Measurements from ENCODE around the gene KCNT2. TPM values are rescaled to one million over a fixed set of nuclear protein-coding genes. Genes with fewer than 3 reads are reported as not detected.

The KCNT2 gene
- total and polyA plus RNA-seq, 2 experiments from 2014 or later: 0.14 to 0.32 TPM

- TF ChIP-seq EZH2phosphoT487 (IDR thresholded peaks at IDR 0.05; ENCODE audit: insufficient read depth, low read depth): no peak
- TF ChIP-seq EZH2 (IDR thresholded peaks at IDR 0.05; ENCODE audit: insufficient read depth, poor library complexity, severe bottlenecking): no peak
- Histone ChIP-seq H3K4me1 (ENCODE audit: insufficient read depth) (no peaks in the 10 kb centered on the region), H3K4me3 (no peak overlapping the region), H3K9me2 (ENCODE audit: insufficient read depth) (no peaks in the 10 kb centered on the region), H3F3A (ENCODE audit: insufficient read depth) (no peaks in the 10 kb centered on the region), H3K79me2 (ENCODE audit: insufficient read depth) (no peaks in the 10 kb centered on the region), H3K4me2 (ENCODE audit: unreplicated experiment) (no peak overlapping the region), H3K27me3 (replicated peaks; ENCODE audit: insufficient read depth) (no peaks in the 10 kb centered on the region), H3K9me3 (ENCODE audit: low read depth) (no peaks in the 10 kb centered on the region), H3K27ac (no peak overlapping the region), H3K36me3 (ENCODE audit: low read depth) (no peaks in the 10 kb centered on the region), H3K9ac (no peak overlapping the region), H2AFZ (peak overlapping the region; percentile 37), H4K20me1 (ENCODE audit: insufficient read depth) (no peaks in the 10 kb centered on the region)
- in situ Hi-C loops (cut with MboI): no loop called here
- no peak for DNase-seq
- 2 to 6% methylated on average over 2 of the region's 2 CpGs for WGBS, 2 experiments (ENCODE audit: low coverage in 1 of 2, low lambda C conversion rate in 2 of 2, missing lambda C conversion rate in 2 of 2)
Measured at GRCh38 chr1:196438329-196438728, 169.9 kb downstream of the KCNT2 start.

GRCh38 chr1:196437671-196438070, 170.6 kb downstream of the KCNT2 start:
- TF ChIP-seq EZH2 (IDR thresholded peaks at IDR 0.05; ENCODE audit: insufficient read depth, poor library complexity, severe bottlenecking) (no peak), EZH2phosphoT487 (IDR thresholded peaks at IDR 0.05; ENCODE audit: insufficient read depth, low read depth) (no peak)
- no peak for DNase-seq
- Histone ChIP-seq H3K79me2 (ENCODE audit: insufficient read depth) (no peaks in the 10 kb centered on the region), H3F3A (ENCODE audit: insufficient read depth) (no peaks in the 10 kb centered on the region), H3K27me3 (replicated peaks; ENCODE audit: insufficient read depth) (no peaks in the 10 kb centered on the region), H4K20me1 (ENCODE audit: insufficient read depth) (no peaks in the 10 kb centered on the region), H3K9me3 (ENCODE audit: low read depth) (no peaks in the 10 kb centered on the region), H3K4me3 (no peak overlapping the region), H3K36me3 (ENCODE audit: low read depth) (no peaks in the 10 kb centered on the region), H3K9me2 (ENCODE audit: insufficient read depth) (no peaks in the 10 kb centered on the region), H3K27ac (no peak overlapping the region), H3K4me1 (ENCODE audit: insufficient read depth) (no peaks in the 10 kb centered on the region), H3K4me2 (ENCODE audit: unreplicated experiment) (no peak overlapping the region), H3K9ac (no peak overlapping the region), H2AFZ (no peak overlapping the region)
- in situ Hi-C loops (cut with MboI): no loop called here

- no peak for TF ChIP-seq EZH2 (IDR thresholded peaks at IDR 0.05; ENCODE audit: insufficient read depth, poor library complexity, severe bottlenecking)
- TF ChIP-seq EZH2phosphoT487 (IDR thresholded peaks at IDR 0.05; ENCODE audit: insufficient read depth, low read depth): no peak
- DNase-seq: no peak
- H2AFZ ChIP-seq: no peak overlapping the region
- in situ Hi-C loops (cut with MboI): no loop called here
- H3F3A ChIP-seq (ENCODE audit: insufficient read depth): no peaks in the 10 kb centered on the region
- no peaks in the 10 kb centered on the region for H4K20me1 ChIP-seq (ENCODE audit: insufficient read depth)
- H3K9me3 ChIP-seq (ENCODE audit: low read depth): no peaks in the 10 kb centered on the region
- no peaks in the 10 kb centered on the region for H3K4me1 ChIP-seq (ENCODE audit: insufficient read depth)
- H3K4me2 ChIP-seq (ENCODE audit: unreplicated experiment): no peak overlapping the region
- no peak overlapping the region for H3K4me3 ChIP-seq
- no peak overlapping the region for H3K27ac ChIP-seq
- no peaks in the 10 kb centered on the region for H3K27me3 ChIP-seq (replicated peaks; ENCODE audit: insufficient read depth)
- no peaks in the 10 kb centered on the region for H3K79me2 ChIP-seq (ENCODE audit: insufficient read depth)
- H3K9me2 ChIP-seq (ENCODE audit: insufficient read depth): no peaks in the 10 kb centered on the region
- H3K36me3 ChIP-seq (ENCODE audit: low read depth): no peaks in the 10 kb centered on the region
- no peak overlapping the region for H3K9ac ChIP-seq
Measured at GRCh38 chr1:196433000-196433399, 175.2 kb downstream of the KCNT2 start.

- no peaks in the 10 kb centered on the region for H3F3A ChIP-seq (ENCODE audit: insufficient read depth)
- no peak overlapping the region for H3K4me2 ChIP-seq (ENCODE audit: unreplicated experiment)
- DNase-seq: no peak
- H4K20me1 ChIP-seq (ENCODE audit: insufficient read depth): no peaks in the 10 kb centered on the region
- no peaks in the 10 kb centered on the region for H3K9me3 ChIP-seq (ENCODE audit: low read depth)
- H3K36me3 ChIP-seq (ENCODE audit: low read depth): no peaks in the 10 kb centered on the region
- H3K9ac ChIP-seq: no peak overlapping the region
- no peaks in the 10 kb centered on the region for H3K27me3 ChIP-seq (replicated peaks; ENCODE audit: insufficient read depth)
- H3K4me1 ChIP-seq (ENCODE audit: insufficient read depth): no peaks in the 10 kb centered on the region
- H3K27ac ChIP-seq: no peak overlapping the region
- no peaks in the 10 kb centered on the region for H3K79me2 ChIP-seq (ENCODE audit: insufficient read depth)
- TF ChIP-seq EZH2 (IDR thresholded peaks at IDR 0.05; ENCODE audit: insufficient read depth, poor library complexity, severe bottlenecking): no peak
- TF ChIP-seq EZH2phosphoT487 (IDR thresholded peaks at IDR 0.05; ENCODE audit: insufficient read depth, low read depth): no peak
- WGBS, 2 experiments (ENCODE audit: low coverage in 1 of 2, low lambda C conversion rate in 2 of 2, missing lambda C conversion rate in 2 of 2): 58 to 59% methylated on average over 5 of the region's 5 CpGs
- in situ Hi-C loops (cut with MboI): no loop called here
- H2AFZ ChIP-seq: no peak overlapping the region
- H3K9me2 ChIP-seq (ENCODE audit: insufficient read depth): 0 out of 2 replicates have a peak, but pooled peaks cover 3% of the 10 kb centered on the region
- H3K4me3 ChIP-seq: no peak overlapping the region
Measured at GRCh38 chr1:196427976-196428734, 180.1 kb downstream of the KCNT2 start.

- TF ChIP-seq EZH2phosphoT487 (IDR thresholded peaks at IDR 0.05; ENCODE audit: insufficient read depth, low read depth) (no peak), EZH2 (IDR thresholded peaks at IDR 0.05; ENCODE audit: insufficient read depth, poor library complexity, severe bottlenecking) (no peak)
- Histone ChIP-seq H3K9me2 (ENCODE audit: insufficient read depth) (0 out of 2 replicates have a peak, but pooled peaks cover 3% of the 10 kb centered on the region), H3K4me1 (ENCODE audit: insufficient read depth) (no peaks in the 10 kb centered on the region), H3K27ac (no peak overlapping the region), H3K27me3 (replicated peaks; ENCODE audit: insufficient read depth) (no peaks in the 10 kb centered on the region), H3K36me3 (ENCODE audit: low read depth) (no peaks in the 10 kb centered on the region), H4K20me1 (ENCODE audit: insufficient read depth) (no peaks in the 10 kb centered on the region), H3K4me3 (no peak overlapping the region), H3F3A (ENCODE audit: insufficient read depth) (no peaks in the 10 kb centered on the region), H3K79me2 (ENCODE audit: insufficient read depth) (no peaks in the 10 kb centered on the region), H2AFZ (no peak overlapping the region), H3K9me3 (ENCODE audit: low read depth) (no peaks in the 10 kb centered on the region), H3K9ac (no peak overlapping the region), H3K4me2 (ENCODE audit: unreplicated experiment) (no peak overlapping the region)
- 81 to 95% methylated on average over 1 of the region's 1 CpG for WGBS, 2 experiments (ENCODE audit: low coverage in 1 of 2, low lambda C conversion rate in 2 of 2, missing lambda C conversion rate in 2 of 2)
- DNase-seq: peak; percentile 5
- in situ Hi-C loops (cut with MboI): no loop called here
Measured at GRCh38 chr1:196425513-196425912, 182.7 kb downstream of the KCNT2 start.
